GM23338 (cell line): Measurements from ENCODE around the gene MAP3K6. TPM values are rescaled to one million over a fixed set of nuclear protein-coding genes. Genes with fewer than 3 reads are reported as not detected.

Experiments used
- ATAC-seq: fragments of 200-7000 bp; cut with Tn5 transposase; 3 replicates; pipeline ENCODE4 v1.9.1; 2020
- DNase-seq: peaks from one replicate; pipeline ENCODE4 v3.0.0-alpha.2; 2015; ENCODE audit warnings: low spot score
- H2AFZ ChIP-seq: fragments of 200-600 bp; sonication (generic); 2 replicates; pipeline ENCODE4 v1.8.0; 2016; ENCODE audit warnings: antibody characterized with exemption, mild to moderate bottlenecking, moderate library complexity
- H3F3A ChIP-seq: fragments of 200-600 bp; sonication (generic); replicated peaks from 2 replicates; pipeline ENCODE4 v1.8.0; 2017; ENCODE audit warnings: antibody characterized with exemption, mixed run types, low read depth
- H3K27ac ChIP-seq: fragments of 200-600 bp; sonication (generic); 2 replicates; pipeline ENCODE4 v1.6.1; 2016; ENCODE audit warnings: low read depth
- H3K27me3 ChIP-seq: fragments of 200-600 bp; sonication (generic); 2 replicates; pipeline ENCODE4 v1.8.0; 2016; ENCODE audit warnings: mild to moderate bottlenecking, mixed run types, moderate library complexity; ENCODE audit not compliant: insufficient read depth
- H3K36me3 ChIP-seq: fragments of 200-600 bp; sonication (generic); 2 replicates; pipeline ENCODE4 v1.8.0; 2016; ENCODE audit warnings: mild to moderate bottlenecking; ENCODE audit not compliant: insufficient read depth
- H3K4me1 ChIP-seq: fragments of 200-600 bp; sonication (generic); 2 replicates; pipeline ENCODE4 v1.8.0; 2016; ENCODE audit warnings: mild to moderate bottlenecking, moderate library complexity; ENCODE audit not compliant: insufficient read depth
- H3K4me2 ChIP-seq: fragments of 200-600 bp; sonication (generic); 2 replicates; pipeline ENCODE4 v1.7.1; 2017; ENCODE audit warnings: mixed run types
- H3K4me3 ChIP-seq: fragments of 200-600 bp; sonication (generic); 2 replicates; pipeline ENCODE4 v1.6.1; 2016; ENCODE audit warnings: mixed run types
- H3K79me2 ChIP-seq: fragments of 200-600 bp; sonication (generic); replicated peaks from 2 replicates; pipeline ENCODE4 v1.8.0; 2017; ENCODE audit warnings: mild to moderate bottlenecking; ENCODE audit not compliant: insufficient read depth
- H3K9me2 ChIP-seq: fragments of 200-600 bp; sonication (generic); 2 replicates; pipeline ENCODE4 v1.8.0; 2017; ENCODE audit not compliant: insufficient read depth
- H4K20me1 ChIP-seq: fragments of 200-600 bp; sonication (generic); replicated peaks from 2 replicates; pipeline ENCODE4 v1.8.0; 2017; ENCODE audit warnings: mild to moderate bottlenecking; ENCODE audit not compliant: insufficient read depth
- H3K27ac Mint-ChIP-seq: 2 replicates; pipeline ENCODE4 v1.8.0; 2020; ENCODE audit warnings: inconsistent platforms, mild to moderate bottlenecking, moderate library complexity, mixed read lengths
- H3K27me3 Mint-ChIP-seq: 3 replicates; pipeline ENCODE4 v1.8.0; 2022; ENCODE audit warnings: low read depth, mild to moderate bottlenecking, moderate library complexity, mixed read lengths, inconsistent platforms; ENCODE audit not compliant: insufficient read depth, poor library complexity
- H3K36me3 Mint-ChIP-seq: 3 replicates; pipeline ENCODE4 v1.8.0; 2021; ENCODE audit warnings: low read depth, mild to moderate bottlenecking, inconsistent platforms, moderate library complexity, mixed read lengths
- H3K4me1 Mint-ChIP-seq: 3 replicates; pipeline ENCODE4 v1.8.0; 2020; ENCODE audit warnings: mild to moderate bottlenecking, inconsistent platforms, mixed read lengths
- H3K4me3 Mint-ChIP-seq: 3 replicates; pipeline ENCODE4 v1.8.0; 2021; ENCODE audit warnings: moderate library complexity, mild to moderate bottlenecking, inconsistent platforms, mixed read lengths
- H3K9me3 Mint-ChIP-seq: 3 replicates; pipeline ENCODE4 v1.8.0; 2020; ENCODE audit warnings: moderate library complexity, mild to moderate bottlenecking, inconsistent platforms, mixed read lengths
- CREB1 ChIP-seq: fragments of 250-450 bp; sonication (Bioruptor Pico); IDR thresholded peaks from 2 replicates; pipeline ENCODE4 v1.5.0; 2020; ENCODE audit warnings: low read depth, mild to moderate bottlenecking, moderate library complexity
- ETS1 ChIP-seq: IDR thresholded peaks from 2 replicates; pipeline ENCODE4 v1.6.1; 2016; ENCODE audit warnings: antibody characterized with exemption
- EZH2 ChIP-seq: fragments of 200-600 bp; sonication (generic); IDR thresholded peaks from one replicate; pipeline ENCODE4 v1.8.0; 2017; ENCODE audit warnings: antibody characterized with exemption, mild to moderate bottlenecking, low read depth; ENCODE audit not compliant: unreplicated experiment
- EZH2phosphoT487 ChIP-seq: fragments of 200-600 bp; sonication (generic); IDR thresholded peaks from one replicate; pipeline ENCODE4 v1.8.1; 2018; ENCODE audit warnings: antibody characterized with exemption; ENCODE audit not compliant: unreplicated experiment
- JUNB ChIP-seq: IDR thresholded peaks from one replicate; pipeline ENCODE4 v1.6.1; 2016; ENCODE audit warnings: antibody characterized with exemption; ENCODE audit not compliant: unreplicated experiment
- POLR2AphosphoS5 ChIP-seq: IDR thresholded peaks from 2 replicates; pipeline ENCODE4 v1.6.1; 2016; ENCODE audit warnings: antibody characterized with exemption, low read depth
- REST ChIP-seq: IDR thresholded peaks from one replicate; pipeline ENCODE4 v1.6.1; 2018; ENCODE audit warnings: antibody characterized with exemption; ENCODE audit not compliant: unreplicated experiment
- STAT1 ChIP-seq: IDR thresholded peaks from one replicate; pipeline ENCODE4 v1.6.1; 2016; ENCODE audit warnings: antibody characterized with exemption; ENCODE audit not compliant: unreplicated experiment
- ZNF114 ChIP-seq: fragments of 250-450 bp; sonication (Bioruptor Pico); IDR thresholded peaks from 2 replicates; pipeline ENCODE4 v1.5.0; 2020; ENCODE audit warnings: mild to moderate bottlenecking, moderate library complexity
- polyA plus RNA-seq: library from polyadenylated mRNA; unstranded; fragments of >200 nt; fragmentation: Nextera tagmentation; extraction: Ambion mirVana; gene quantifications from 2 replicates; pipeline ENCODE4 v1.2.1, GENCODE V29; 2016
- total RNA-seq: library from RNA; depleted of rRNA; stranded (reverse); fragments of >200 nt; shearing (Covaris generic); gene quantifications from 2 replicates; pipeline ENCODE4 v1.2.3, GENCODE V29; 2014

The MAP3K6 gene
- total and polyA plus RNA-seq, 2 experiments from 2014 or later: 8.2 to 10.6 TPM

GRCh38 chr1:27380224-27380623 is 13.5 kb upstream of the MAP3K6 start (continued):
- TF ChIP-seq REST: no peak
- TF ChIP-seq JUNB: no peak
- TF ChIP-seq ZNF114 (CRISPR knock-in tag): no peak
- no peak for TF ChIP-seq ETS1
- no peak for TF ChIP-seq EZH2phosphoT487
- no peak for TF ChIP-seq POLR2AphosphoS5

- Mint-ChIP-seq H3K4me1 (peaks cover 6% of the 10 kb centered on the region; the same call in 1 of the 3 replicates), H3K36me3 (no peaks in the 10 kb centered on the region), H3K4me3 (no peak overlapping the region), H3K27ac (no peak overlapping the region), H3K27me3 (peaks cover 8% of the 10 kb centered on the region), H3K9me3 (no peaks in the 10 kb centered on the region)
- Histone ChIP-seq H2AFZ (no peak overlapping the region), H3K27ac (no peak overlapping the region), H3K27me3 (peaks cover 5% of the 10 kb centered on the region), H4K20me1 (no peaks in the 10 kb centered on the region), H3K4me2 (no peak overlapping the region), H3K9me2 (no peaks in the 10 kb centered on the region), H3K4me3 (no peak overlapping the region), H3K36me3 (no peaks in the 10 kb centered on the region), H3K79me2 (no peaks in the 10 kb centered on the region), H3F3A (no peaks in the 10 kb centered on the region), H3K4me1 (peaks cover 3% of the 10 kb centered on the region; the same call in 1 of the 2 replicates)
- no peak for DNase-seq
- ATAC-seq: no peak
- TF ChIP-seq REST: no peak
- no peak for TF ChIP-seq EZH2
- no peak for TF ChIP-seq STAT1
- no peak for TF ChIP-seq ZNF114 (CRISPR knock-in tag)
- no peak for TF ChIP-seq JUNB
- TF ChIP-seq CREB1 (CRISPR knock-in tag): no peak
- TF ChIP-seq ETS1: no peak
Observed at GRCh38 chr1:27379564-27380122, 12.9 kb upstream of the MAP3K6 start.
